Peyer's patch (tissue), 4 donors: ENCODE measurements around the gene CD9.

Experiments used
- POLR2A ChIP-seq, 2 donors: fragments of 450-650 bp; IDR thresholded peaks; one replicate each; pipeline ENCODE4 v1.5.1; 2017; ENCODE audit warnings: antibody characterized with exemption in 2 of 2, mild to moderate bottlenecking in 2 of 2, moderate library complexity in 2 of 2
- TF ChIP-seq, protein P1 (sequence below), 6 experiments: fragments of 450-650 bp in 4 of 6; fragments of 200-600 bp in 2 of 6; sonication (generic) in 1 of 6; IDR thresholded peaks; one replicate each; pipeline ENCODE4 v1.5.1; 2017 to 2019; ENCODE audit warnings: antibody characterized with exemption in 6 of 6, mild to moderate bottlenecking in 3 of 6, moderate library complexity in 1 of 6

DNA sequence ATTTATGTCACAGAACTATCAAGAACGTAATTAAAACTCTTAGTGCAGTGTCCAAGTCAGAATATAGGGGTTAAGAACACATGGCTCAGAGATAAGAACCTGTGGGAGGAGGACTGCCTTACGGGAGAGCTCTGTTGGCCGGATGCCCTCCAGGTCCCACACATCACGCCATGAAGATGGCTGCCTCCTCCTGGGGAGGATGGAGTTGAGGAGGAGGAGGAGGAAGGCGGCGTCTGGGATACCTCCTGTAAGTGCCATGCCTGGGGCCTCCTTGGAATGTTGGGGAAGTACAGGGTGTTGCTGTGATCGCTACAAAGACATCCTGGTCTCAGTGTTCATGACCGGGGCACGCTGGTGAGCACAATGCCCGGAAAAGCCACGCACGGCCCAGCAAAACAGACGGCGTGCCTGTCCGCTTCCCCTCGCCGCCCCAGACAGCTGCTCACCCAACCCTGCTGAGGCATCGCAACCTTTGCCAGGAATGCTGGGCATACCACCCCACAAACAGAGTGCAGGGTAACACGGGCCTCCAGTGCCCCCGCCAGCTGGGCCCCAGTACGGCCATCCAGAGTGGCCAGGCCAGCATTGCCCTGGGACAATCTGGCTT is 28.7 kb upstream of the CD9 start:
- TF ChIP-seq, protein P1, sequence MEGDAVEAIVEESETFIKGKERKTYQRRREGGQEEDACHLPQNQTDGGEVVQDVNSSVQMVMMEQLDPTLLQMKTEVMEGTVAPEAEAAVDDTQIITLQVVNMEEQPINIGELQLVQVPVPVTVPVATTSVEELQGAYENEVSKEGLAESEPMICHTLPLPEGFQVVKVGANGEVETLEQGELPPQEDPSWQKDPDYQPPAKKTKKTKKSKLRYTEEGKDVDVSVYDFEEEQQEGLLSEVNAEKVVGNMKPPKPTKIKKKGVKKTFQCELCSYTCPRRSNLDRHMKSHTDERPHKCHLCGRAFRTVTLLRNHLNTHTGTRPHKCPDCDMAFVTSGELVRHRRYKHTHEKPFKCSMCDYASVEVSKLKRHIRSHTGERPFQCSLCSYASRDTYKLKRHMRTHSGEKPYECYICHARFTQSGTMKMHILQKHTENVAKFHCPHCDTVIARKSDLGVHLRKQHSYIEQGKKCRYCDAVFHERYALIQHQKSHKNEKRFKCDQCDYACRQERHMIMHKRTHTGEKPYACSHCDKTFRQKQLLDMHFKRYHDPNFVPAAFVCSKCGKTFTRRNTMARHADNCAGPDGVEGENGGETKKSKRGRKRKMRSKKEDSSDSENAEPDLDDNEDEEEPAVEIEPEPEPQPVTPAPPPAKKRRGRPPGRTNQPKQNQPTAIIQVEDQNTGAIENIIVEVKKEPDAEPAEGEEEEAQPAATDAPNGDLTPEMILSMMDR (IDR thresholded peaks at IDR 0.05), result no peak
- TF ChIP-seq POLR2A (IDR thresholded peaks at IDR 0.05), result no peak
